T-helper 2 cell treated with Interferon-gamma antibody and Interleukin-4, amounts not matched to agents 5 μg/mL and 100 μg/mL, for 36 hours (primary cell): Measurements from ENCODE around the gene ZNF365.
"Not testable (repeated sequence)": the region's sequence is repeated elsewhere in the genome, so short reads cannot be mapped to it uniquely, and the experiment has no call there.

Experiments used
- DNase-seq: peaks from one replicate; pipeline ENCODE4 v3.0.0; 2021; ENCODE audit warnings: low spot score
- H3K27ac Mint-ChIP-seq: one replicate; pipeline ENCODE4 v1.8.0; 2021; ENCODE audit warnings: mild to moderate bottlenecking, mixed read lengths
- H3K27me3 Mint-ChIP-seq: one replicate; pipeline ENCODE4 v1.8.0; 2021; ENCODE audit warnings: low read depth, mixed read lengths
- H3K36me3 Mint-ChIP-seq: one replicate; pipeline ENCODE4 v1.8.0; 2021; ENCODE audit warnings: low read depth, mixed read lengths
- H3K4me1 Mint-ChIP-seq: one replicate; pipeline ENCODE4 v1.8.0; 2021; ENCODE audit warnings: low read depth, mixed read lengths
- H3K4me3 Mint-ChIP-seq: one replicate; pipeline ENCODE4 v1.8.0; 2022; ENCODE audit warnings: mild to moderate bottlenecking, moderate library complexity, mixed read lengths
- H3K9me3 Mint-ChIP-seq: one replicate; pipeline ENCODE4 v1.8.0; 2021; ENCODE audit warnings: mixed read lengths

ZNF365 gene

GRCh38 chr10:62384447-62385081 lies 10.4 kb downstream of the ZNF365 start:
- DNase-seq, result no peak
- peaks cover 22% of the 10 kb centered on the region for H3K4me1 Mint-ChIP-seq
- H3K36me3 Mint-ChIP-seq, result no peaks in the 10 kb centered on the region
- H3K4me3 Mint-ChIP-seq, result peak overlapping the region; percentile 1
- peaks cover 60% of the 10 kb centered on the region for H3K27me3 Mint-ChIP-seq
- H3K9me3 Mint-ChIP-seq, result no peaks in the 10 kb centered on the region
- no peak overlapping the region for H3K27ac Mint-ChIP-seq

DNA sequence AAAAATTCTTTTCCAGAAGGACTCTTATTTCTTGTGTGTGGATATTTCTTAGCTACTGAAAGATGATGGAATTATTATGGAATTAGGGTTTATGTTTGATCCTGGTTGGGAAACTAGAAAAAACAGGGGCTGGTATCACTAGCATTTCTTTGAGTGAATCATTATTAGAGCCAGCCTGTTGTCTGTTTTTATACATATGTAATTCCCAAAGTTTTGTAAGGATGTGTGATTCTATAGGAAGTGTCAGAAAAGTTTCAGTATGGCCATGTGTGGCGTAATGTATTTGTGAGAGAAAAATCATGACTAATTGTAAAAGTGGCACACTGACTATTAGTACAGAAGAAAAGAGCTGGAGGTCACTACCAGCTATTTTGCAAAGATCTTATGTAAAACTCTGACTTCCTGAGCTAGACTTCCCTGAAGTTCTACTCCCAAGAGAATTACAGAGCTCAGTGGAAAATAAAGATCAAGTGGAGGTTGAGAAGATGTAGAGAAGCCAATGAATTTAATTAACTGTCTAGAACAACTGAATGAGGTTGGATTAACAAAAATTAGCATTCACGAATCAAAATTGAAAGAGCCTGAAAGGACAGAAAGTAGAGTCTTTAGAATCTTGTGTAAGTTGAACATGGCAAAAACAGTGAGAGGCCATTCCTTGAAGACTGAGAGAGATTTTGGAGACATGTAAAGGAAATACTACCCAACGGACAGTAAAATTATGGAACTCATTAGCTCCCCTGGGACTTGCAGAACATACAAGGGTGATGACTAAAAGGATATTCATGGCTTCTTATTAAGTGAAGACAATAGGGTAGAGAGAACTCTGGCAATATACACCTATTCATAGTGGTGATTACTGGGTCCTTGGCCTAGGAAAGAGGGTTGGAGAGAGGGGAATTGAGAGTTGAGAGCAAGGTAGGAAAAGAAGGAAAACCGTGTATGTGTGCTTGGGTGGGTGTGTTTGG lies 12.5 kb downstream of the ZNF365 start:
- DNase-seq, result no peak
- no peak overlapping the region for H3K27ac Mint-ChIP-seq
- H3K4me3 Mint-ChIP-seq, result no peak overlapping the region
- no peaks in the 10 kb centered on the region for H3K36me3 Mint-ChIP-seq
- H3K9me3 Mint-ChIP-seq, result no peaks in the 10 kb centered on the region
- H3K4me1 Mint-ChIP-seq, result peaks cover 22% of the 10 kb centered on the region
- peaks cover 50% of the 10 kb centered on the region for H3K27me3 Mint-ChIP-seq

- Mint-ChIP-seq H3K27me3 (peaks cover 41% of the 10 kb centered on the region), H3K4me3 (no peak overlapping the region), H3K4me1 (peaks cover 15% of the 10 kb centered on the region), H3K36me3 (no peaks in the 10 kb centered on the region), H3K9me3 (no peaks in the 10 kb centered on the region), H3K27ac (no peak overlapping the region)
- DNase-seq, result no peak
Observed at GRCh38 chr10:62388328-62388727, 14.2 kb downstream of the ZNF365 start.

DNA sequence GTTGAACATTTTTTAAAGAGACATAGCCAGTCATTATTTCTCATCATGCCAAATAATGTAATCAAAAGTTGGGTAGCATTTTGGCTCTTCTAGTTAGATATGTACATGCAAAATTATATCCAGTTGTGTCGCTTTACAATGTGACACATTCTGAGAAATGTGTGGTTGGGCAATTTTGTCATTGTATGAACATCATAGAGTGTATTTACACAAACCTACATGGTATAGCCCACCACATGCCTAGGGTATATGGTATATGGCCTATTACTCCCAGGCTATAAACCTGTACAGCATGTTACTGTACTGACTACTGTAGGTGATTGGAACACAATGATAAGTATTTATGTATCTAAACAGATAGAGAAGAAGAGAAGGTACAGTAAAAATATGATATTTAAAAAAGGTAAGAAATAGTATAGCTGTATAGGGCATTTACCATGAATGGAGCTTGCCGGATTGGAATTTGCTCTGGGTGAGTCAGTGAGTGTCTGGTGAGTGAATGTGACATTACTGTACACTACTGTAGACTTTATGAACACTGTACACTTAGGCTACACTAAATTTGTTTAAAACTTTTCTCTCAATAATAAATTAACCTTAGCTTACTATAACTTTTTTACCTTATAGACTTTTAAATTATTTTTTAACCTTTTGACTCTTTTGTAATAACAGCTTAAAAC lies 16.5 kb downstream of the ZNF365 start:
- Mint-ChIP-seq H3K4me1 (no peaks in the 10 kb centered on the region), H3K36me3 (no peaks in the 10 kb centered on the region), H3K9me3 (no peaks in the 10 kb centered on the region), H3K4me3 (no peak overlapping the region), H3K27ac (no peak overlapping the region), H3K27me3 (peaks cover 49% of the 10 kb centered on the region)
- DNase-seq, result no peak

GRCh38 chr10:62393237-62393636 lies 19.1 kb downstream of the ZNF365 start:
- Mint-ChIP-seq H3K27me3 (peaks cover 36% of the 10 kb centered on the region), H3K36me3 (no peaks in the 10 kb centered on the region), H3K27ac (no peak overlapping the region), H3K9me3 (no peaks in the 10 kb centered on the region), H3K4me1 (no peaks in the 10 kb centered on the region), H3K4me3 (no peak overlapping the region)
- no peak for DNase-seq

DNA sequence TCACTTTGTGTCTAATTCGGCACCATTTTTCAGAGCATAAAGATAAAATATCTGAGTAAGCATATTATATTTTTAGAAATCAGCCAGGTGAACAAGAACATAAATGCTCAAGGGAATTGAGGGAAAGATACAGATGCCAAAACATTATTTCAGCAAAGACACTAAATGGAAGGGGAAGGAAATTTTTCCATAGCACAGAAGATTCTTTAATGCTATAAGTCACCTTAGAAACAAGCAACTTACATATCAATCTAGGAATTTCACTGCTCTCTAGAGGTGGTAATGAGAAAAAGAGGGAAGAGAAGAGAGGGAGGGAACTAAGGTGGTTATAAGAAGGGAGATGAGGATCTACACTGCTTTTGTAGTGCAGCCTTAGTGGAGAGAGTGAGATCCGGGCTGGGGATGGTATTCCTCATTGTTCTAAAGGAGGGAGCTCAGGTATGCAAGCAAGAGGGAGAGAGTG lies 20.4 kb downstream of the ZNF365 start:
- Mint-ChIP-seq H3K36me3 (no peaks in the 10 kb centered on the region), H3K4me3 (no peak overlapping the region), H3K9me3 (no peaks in the 10 kb centered on the region), H3K4me1 (no peaks in the 10 kb centered on the region), H3K27ac (no peak overlapping the region), H3K27me3 (peaks cover 32% of the 10 kb centered on the region)
- DNase-seq, result no peak

DNA sequence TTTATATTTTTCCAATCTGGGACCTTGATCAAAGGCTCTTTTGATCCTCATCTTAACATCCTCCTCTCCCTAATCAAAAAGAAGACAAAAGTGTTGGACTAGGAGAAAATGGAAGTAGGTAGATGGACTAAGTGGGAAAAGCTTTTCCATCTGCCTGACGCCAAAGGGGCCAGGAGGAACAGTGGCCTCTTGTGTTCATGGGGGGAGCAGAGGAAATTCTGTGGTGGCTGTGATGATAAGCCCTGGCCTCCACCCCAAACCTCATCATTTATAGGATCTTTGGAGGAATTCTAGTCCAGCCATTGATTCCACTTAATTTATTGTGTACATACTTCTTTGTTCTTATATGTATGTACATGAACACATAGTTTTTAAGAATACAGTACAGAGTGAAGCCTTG lies 21.7 kb downstream of the ZNF365 start:
- H3K27me3 Mint-ChIP-seq, result peaks cover 31% of the 10 kb centered on the region
- no peak overlapping the region for H3K4me3 Mint-ChIP-seq
- H3K9me3 Mint-ChIP-seq, result no peaks in the 10 kb centered on the region
- no peaks in the 10 kb centered on the region for H3K36me3 Mint-ChIP-seq
- no peak overlapping the region for H3K27ac Mint-ChIP-seq
- no peak for DNase-seq
- no peaks in the 10 kb centered on the region for H3K4me1 Mint-ChIP-seq

- Mint-ChIP-seq H3K9me3 (no peaks in the 10 kb centered on the region), H3K36me3 (no peaks in the 10 kb centered on the region), H3K27ac (no peak overlapping the region)
Observed at GRCh38 chr10:62396864-62397263, 22.7 kb downstream of the ZNF365 start.

GRCh38 chr10:62399211-62399610 lies 25.0 kb downstream of the ZNF365 start:
- Mint-ChIP-seq H3K4me3 (no peak overlapping the region), H3K9me3 (no peaks in the 10 kb centered on the region), H3K36me3 (no peaks in the 10 kb centered on the region), H3K27me3 (peaks cover 25% of the 10 kb centered on the region), H3K27ac (no peak overlapping the region), H3K4me1 (no peaks in the 10 kb centered on the region)
- no peak for DNase-seq

More at GRCh38 chr10:62396864-62397263, 22.7 kb downstream of the ZNF365 start:
- Mint-ChIP-seq H3K4me3 (no peak overlapping the region), H3K27me3 (peaks cover 29% of the 10 kb centered on the region), H3K4me1 (no peaks in the 10 kb centered on the region)
- DNase-seq, result no peak

- H3K36me3 Mint-ChIP-seq, result no peaks in the 10 kb centered on the region
- no peak overlapping the region for H3K27ac Mint-ChIP-seq
- no peaks in the 10 kb centered on the region for H3K4me1 Mint-ChIP-seq
- DNase-seq, result no peak
- H3K4me3 Mint-ChIP-seq, result no peak overlapping the region
- H3K27me3 Mint-ChIP-seq, result peaks cover 14% of the 10 kb centered on the region
- peaks cover 2% of the 10 kb centered on the region for H3K9me3 Mint-ChIP-seq
Observed at GRCh38 chr10:62402508-62402907, 28.3 kb downstream of the ZNF365 start.

GRCh38 chr10:62410528-62410927 lies 36.4 kb downstream of the ZNF365 start:
- not testable (repeated sequence) for H3K27ac Mint-ChIP-seq, DNase-seq, H3K4me1 Mint-ChIP-seq, H3K36me3 Mint-ChIP-seq, H3K4me3 Mint-ChIP-seq
- Mint-ChIP-seq H3K9me3 (peaks cover 24% of the 10 kb centered on the region), H3K27me3 (peaks cover 15% of the 10 kb centered on the region)

DNA sequence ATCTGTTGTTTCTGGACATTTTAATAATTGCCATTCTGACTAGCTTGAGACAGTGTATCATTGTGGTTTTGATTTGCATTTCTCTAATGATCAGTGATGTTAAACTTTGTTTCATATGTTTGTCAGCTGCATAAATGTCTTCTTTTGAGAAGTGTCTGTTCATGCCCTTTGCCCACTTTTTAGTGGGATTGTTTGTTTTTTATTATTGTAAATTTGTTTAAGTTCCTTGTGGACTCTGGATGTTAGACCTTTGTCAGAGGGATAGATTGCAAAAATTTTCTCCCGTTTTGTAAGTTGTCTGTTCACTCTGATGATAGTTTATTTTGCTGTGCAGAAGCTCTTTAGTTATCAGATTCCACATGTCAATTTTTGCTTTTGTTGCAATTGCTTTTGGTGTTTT lies 36.8 kb downstream of the ZNF365 start:
- not testable (repeated sequence) for DNase-seq, H3K27ac Mint-ChIP-seq
- peaks cover 24% of the 10 kb centered on the region for H3K9me3 Mint-ChIP-seq

GRCh38 chr10:62413048-62413447 lies 38.9 kb downstream of the ZNF365 start:
- no peaks in the 10 kb centered on the region for H3K4me1 Mint-ChIP-seq
- no peaks in the 10 kb centered on the region for H3K36me3 Mint-ChIP-seq
- peaks cover 19% of the 10 kb centered on the region for H3K9me3 Mint-ChIP-seq
- H3K27me3 Mint-ChIP-seq, result peaks cover 29% of the 10 kb centered on the region
- H3K27ac Mint-ChIP-seq, result no peak overlapping the region
- H3K4me3 Mint-ChIP-seq, result no peak overlapping the region
- no peak for DNase-seq

More for the DNA sequence above, 36.8 kb downstream of the ZNF365 start:
- H3K4me3 Mint-ChIP-seq, H3K36me3 Mint-ChIP-seq, H3K4me1 Mint-ChIP-seq: not testable (repeated sequence)
- H3K27me3 Mint-ChIP-seq, result peaks cover 18% of the 10 kb centered on the region

DNA sequence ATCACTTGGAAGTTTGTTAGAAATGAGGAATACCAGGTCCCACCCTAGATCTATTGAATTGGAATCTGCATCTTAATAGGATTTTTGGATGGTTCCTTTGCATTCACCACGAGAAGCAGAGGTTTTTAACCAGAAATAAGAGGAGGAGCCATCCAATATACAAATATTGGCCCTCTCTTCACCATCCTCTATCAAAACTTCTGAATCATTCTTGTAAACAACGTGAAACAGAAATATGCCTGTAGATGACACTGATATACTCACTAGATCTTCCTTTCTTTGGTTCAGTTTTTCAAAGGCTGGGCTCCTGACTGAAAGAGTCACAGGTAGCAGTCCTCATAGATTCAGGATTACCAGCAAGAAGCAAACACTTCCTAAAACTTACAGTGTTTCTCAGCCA lies 39.5 kb downstream of the ZNF365 start:
- Mint-ChIP-seq H3K27me3 (peaks cover 29% of the 10 kb centered on the region), H3K9me3 (peaks cover 16% of the 10 kb centered on the region), H3K36me3 (no peaks in the 10 kb centered on the region), H3K4me3 (no peak overlapping the region), H3K4me1 (no peaks in the 10 kb centered on the region), H3K27ac (no peak overlapping the region)
- no peak for DNase-seq
